Activated CD4-positive, alpha-beta T cell treated with anti-CD3 and anti-CD28 coated beads for 36 hours (primary cell): ENCODE measurements around the gene RASGRP2. TPM values are rescaled to one million over a fixed set of nuclear protein-coding genes. Genes with fewer than 3 reads are reported as not detected.

ENCODE experiments used
- ATAC-seq: fragments of 200-7000 bp; cut with Tn5 transposase; one replicate; pipeline ENCODE4 v1.10.0; 2021; ENCODE audit warnings: mild to moderate bottlenecking, moderate library complexity
- CTCF ChIA-PET: fragments of 350-600 bp; sonication (Branson Sonifier 250); formaldehyde crosslinking; loops from one replicate; lab custom pipeline; 2021; ENCODE audit warnings: antibody characterized with exemption; lab: Charles Lee
- POLR2A ChIA-PET: fragments of 350-600 bp; sonication (Branson Sonifier 250); formaldehyde crosslinking; loops from one replicate; lab custom pipeline; 2021; ENCODE audit warnings: antibody characterized with exemption, inconsistent platforms; lab: Charles Lee
- DNase-seq: peaks from one replicate; pipeline ENCODE4 v3.0.0-alpha.2; 2020
- H3K27ac Mint-ChIP-seq: one replicate; pipeline ENCODE4 v1.8.0; 2021; ENCODE audit warnings: mixed read lengths
- H3K27me3 Mint-ChIP-seq: one replicate; pipeline ENCODE4 v1.8.0; 2021; ENCODE audit warnings: mixed read lengths
- H3K36me3 Mint-ChIP-seq: one replicate; pipeline ENCODE4 v1.8.0; 2021; ENCODE audit warnings: low read depth, mixed read lengths
- H3K4me1 Mint-ChIP-seq: one replicate; pipeline ENCODE4 v1.8.0; 2021; ENCODE audit warnings: mixed read lengths
- H3K4me3 Mint-ChIP-seq: one replicate; pipeline ENCODE4 v1.8.0; 2021; ENCODE audit warnings: mild to moderate bottlenecking, moderate library complexity, mixed read lengths
- H3K9me3 Mint-ChIP-seq: one replicate; pipeline ENCODE4 v1.8.0; 2021; ENCODE audit warnings: low read depth, mixed read lengths
- intact Hi-C, 2 experiments: fragments of 100-400 bp; cut with DNase I in 1 of 2; cut with micrococcal nuclease in 1 of 2; formaldehyde crosslinking; loops; one replicate each; pipeline versions ENCODE4 v1.14.2 to v1.15.1; 2022 to 2024; cut with DNase I, micrococcal nuclease
- total RNA-seq, 2 experiments: library from RNA; stranded (reverse); gene quantifications; one replicate each; pipeline ENCODE4 v1.2.3, GENCODE V29; 2021

RASGRP2 gene
- total RNA-seq, 2 experiments from 2014 or later, result 5.6 to 5.9 TPM

DNA sequence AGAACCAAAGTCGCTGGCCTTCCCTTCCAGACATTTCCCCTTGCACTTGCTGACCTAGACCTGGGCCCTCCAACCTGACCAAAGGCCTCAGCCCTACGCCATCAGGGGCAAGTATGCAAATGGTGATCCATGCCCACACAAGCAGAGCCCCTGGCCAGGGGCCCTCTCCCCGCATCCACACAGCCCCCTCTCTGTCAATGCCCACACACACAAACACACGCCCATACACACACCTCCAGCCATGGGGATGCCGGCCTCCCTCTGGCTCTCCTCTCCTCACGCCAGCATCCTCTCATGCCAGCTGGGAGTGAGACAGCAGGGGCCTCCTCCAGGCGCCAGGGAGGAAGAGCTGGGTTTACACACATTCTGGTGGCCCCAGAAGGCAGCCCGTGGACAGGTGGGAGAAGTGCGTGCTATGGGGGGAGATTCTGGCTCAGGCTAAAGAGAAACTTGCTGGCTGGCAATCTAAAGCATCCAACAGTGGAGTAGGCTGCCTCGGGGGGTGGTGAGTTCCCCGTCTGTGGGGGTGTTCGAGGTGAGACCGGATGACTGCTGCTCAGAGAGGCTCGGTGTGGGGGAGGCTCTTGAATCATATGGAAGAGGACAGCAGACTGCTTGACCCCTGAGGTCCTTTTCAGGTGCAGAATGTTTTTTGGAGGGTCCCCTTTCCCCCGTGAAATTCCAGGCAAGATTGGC lies 25.7 kb downstream of the RASGRP2 start:
- no peaks in the 10 kb centered on the region for H3K9me3 Mint-ChIP-seq
- H3K36me3 Mint-ChIP-seq, result no peaks in the 10 kb centered on the region
- intact Hi-C loops, result no loop called here
- H3K4me1 Mint-ChIP-seq, result peaks cover 2% of the 10 kb centered on the region
- no peak overlapping the region for H3K27ac Mint-ChIP-seq
- CTCF ChIA-PET, result interaction anchor here (1.3 to 1.6 kb wide), 3 partner anchors 13 to 30 kb away, joined by 3 to 5 read pairs (median 4); partner anchors contain the start of gene RASGRP2
- ATAC-seq (no peak), DNase-seq (no peak)
- POLR2A ChIA-PET, result no interaction called here
- H3K27me3 Mint-ChIP-seq, result peaks cover 58% of the 10 kb centered on the region
- H3K4me3 Mint-ChIP-seq, result no peak overlapping the region

- Mint-ChIP-seq H3K4me3 (no peak overlapping the region), H3K9me3 (no peaks in the 10 kb centered on the region), H3K4me1 (peaks cover 5% of the 10 kb centered on the region), H3K27ac (no peak overlapping the region), H3K27me3 (peaks cover 59% of the 10 kb centered on the region), H3K36me3 (no peaks in the 10 kb centered on the region)
- ATAC-seq (no peak), DNase-seq (no peak)
- intact Hi-C loops, result no loop called here
- POLR2A ChIA-PET, result no interaction called here
- CTCF ChIA-PET, result interaction anchor here (0.6 to 1.5 kb wide), 4 partner anchors 8 to 29 kb away, joined by 3 to 6 read pairs (median 4); partner anchors contain the start of gene RASGRP2
Observed at GRCh38 chr11:64717268-64717578, 26.7 kb downstream of the RASGRP2 start.

GRCh38 chr11:64716473-64717267 lies 27.3 kb downstream of the RASGRP2 start:
- H3K4me3 Mint-ChIP-seq, result no peak overlapping the region
- H3K4me1 Mint-ChIP-seq, result peaks cover 11% of the 10 kb centered on the region
- ATAC-seq, result no peak
- ChIA-PET POLR2A (no interaction called here), CTCF (interaction anchor here (1.0 to 1.3 kb wide), 2 partner anchors 28 kb away, joined by 3 to 4 read pairs; partner anchors contain the start of gene RASGRP2)
- no peaks in the 10 kb centered on the region for H3K36me3 Mint-ChIP-seq
- intact Hi-C loops, result no loop called here
- no peaks in the 10 kb centered on the region for H3K9me3 Mint-ChIP-seq
- H3K27ac Mint-ChIP-seq, result no peak overlapping the region
- peaks cover 60% of the 10 kb centered on the region for H3K27me3 Mint-ChIP-seq
- no peak for DNase-seq

DNA sequence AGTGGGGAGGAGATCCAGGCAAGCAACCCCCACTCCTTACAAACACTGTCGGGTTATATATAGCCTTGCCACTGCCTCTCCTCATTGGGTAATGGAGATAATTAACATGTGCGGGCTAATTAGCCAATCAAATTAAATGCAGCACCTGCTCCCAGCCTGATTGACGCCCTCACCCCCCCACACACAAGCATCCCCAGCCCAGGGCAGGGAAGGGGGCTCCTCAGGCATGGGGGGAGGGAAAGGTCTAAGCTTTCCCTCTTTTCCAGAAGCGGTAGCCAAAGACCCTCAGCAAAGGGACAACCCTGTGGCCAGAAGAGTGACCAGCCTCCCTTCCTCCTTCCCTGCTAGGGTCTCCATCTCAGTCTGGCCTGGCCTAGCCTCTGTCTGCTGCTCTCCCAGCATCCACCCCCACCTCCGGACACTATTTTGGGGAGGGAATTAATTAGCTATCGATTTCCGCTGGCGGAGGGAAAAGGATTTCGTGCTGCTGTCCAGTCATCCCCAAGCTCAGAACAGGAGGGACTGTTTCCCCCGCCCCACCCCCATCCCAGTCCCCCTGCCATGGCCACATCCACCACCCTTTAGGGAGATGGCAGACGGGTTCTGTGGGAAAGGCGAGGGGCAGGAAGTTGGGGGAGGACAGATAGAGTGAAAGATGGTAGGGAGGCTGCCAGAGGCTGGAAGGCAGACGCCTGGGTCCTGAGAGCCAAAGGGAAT lies 28.0 kb downstream of the RASGRP2 start:
- Mint-ChIP-seq H3K4me1 (peaks cover 13% of the 10 kb centered on the region), H3K36me3 (no peaks in the 10 kb centered on the region), H3K27ac (no peak overlapping the region), H3K4me3 (no peak overlapping the region), H3K9me3 (no peaks in the 10 kb centered on the region), H3K27me3 (peaks cover 62% of the 10 kb centered on the region)
- intact Hi-C loops, result no loop called here
- POLR2A ChIA-PET, result no interaction called here
- ATAC-seq (no peak), DNase-seq (no peak)
- CTCF ChIA-PET, result interaction anchor here (0.7 to 2.2 kb wide), 4 partner anchors 9 to 27 kb away, joined by 3 to 8 read pairs (median 4); no protein-coding TSS in a partner anchor

- ATAC-seq (no peak), DNase-seq (no peak)
- Mint-ChIP-seq H3K4me1 (peaks cover 13% of the 10 kb centered on the region), H3K36me3 (no peaks in the 10 kb centered on the region), H3K4me3 (no peak overlapping the region), H3K27me3 (peaks cover 64% of the 10 kb centered on the region), H3K27ac (no peak overlapping the region), H3K9me3 (no peaks in the 10 kb centered on the region)
- POLR2A ChIA-PET, result no interaction called here
- CTCF ChIA-PET, result interaction anchor here (0.6 to 2.2 kb wide), 5 partner anchors 10 to 264 kb away, joined by 3 to 8 read pairs (median 3); no protein-coding TSS in a partner anchor
- intact Hi-C loops, result no loop called here
Observed at GRCh38 chr11:64715110-64715509, 28.8 kb downstream of the RASGRP2 start.

DNA sequence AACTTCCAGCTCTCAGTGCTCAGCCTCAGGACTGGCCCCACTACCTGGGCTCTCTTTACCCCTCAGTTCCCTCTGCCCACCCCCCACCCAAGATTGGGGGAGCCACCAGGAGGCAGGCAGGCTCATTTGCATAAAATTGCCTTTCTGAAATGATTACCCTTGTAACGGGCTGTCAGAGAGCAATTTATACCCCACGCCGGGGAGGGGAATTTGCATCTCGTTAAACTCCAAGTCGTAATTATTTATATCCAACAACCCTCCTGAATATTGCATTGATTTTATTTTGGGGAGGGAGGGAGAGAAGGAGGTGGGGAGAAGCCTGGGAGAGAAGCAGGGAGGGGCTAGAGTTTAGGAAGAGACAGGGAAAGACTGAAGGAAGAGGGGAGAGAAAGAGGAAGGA lies 29.3 kb downstream of the RASGRP2 start:
- CTCF ChIA-PET, result interaction anchor here (2.2 kb wide), 1 partner anchor 10 kb away, joined by 8 read pairs; no protein-coding TSS in a partner anchor
- H3K4me3 Mint-ChIP-seq, result no peak overlapping the region

DNA sequence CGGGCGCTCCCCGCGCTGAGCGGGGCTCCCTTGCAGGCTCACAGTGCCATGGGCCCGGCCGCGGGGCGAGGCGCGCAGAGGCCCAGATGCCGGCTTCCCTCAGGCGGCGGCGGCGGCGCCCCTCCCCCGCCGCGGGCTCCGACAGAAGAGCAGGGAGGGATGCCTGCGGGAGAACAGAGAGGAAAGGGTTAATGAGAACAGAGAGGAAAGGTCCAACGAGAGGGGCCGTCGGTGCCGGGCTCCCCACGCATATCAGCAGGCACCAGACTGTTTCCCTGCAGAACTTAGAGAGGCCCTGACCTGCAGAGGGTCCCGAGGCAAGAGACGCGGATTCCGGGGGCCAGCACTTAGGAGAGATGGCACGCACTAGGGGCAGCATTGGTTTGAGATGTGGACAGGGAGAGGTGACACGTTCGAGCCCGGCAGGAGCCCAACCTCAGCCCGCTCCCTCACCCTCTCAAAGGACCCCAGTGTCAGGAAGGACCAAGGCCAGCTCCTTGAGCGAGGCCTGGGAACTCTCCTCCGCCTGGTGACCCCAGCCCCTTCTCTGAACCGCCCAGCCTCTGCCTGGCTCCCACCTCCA lies 30.1 kb downstream of the RASGRP2 start:
- DNase-seq, result no peak
- intact Hi-C loops, result loop anchor here in 1 of 2 experiments (1.0 kb wide), 1 partner anchor 8 kb away; no protein-coding TSS in a partner anchor
- no peaks in the 10 kb centered on the region for H3K36me3 Mint-ChIP-seq
- H3K4me1 Mint-ChIP-seq, result peaks cover 13% of the 10 kb centered on the region
- no peaks in the 10 kb centered on the region for H3K9me3 Mint-ChIP-seq
- H3K27ac Mint-ChIP-seq, result no peak overlapping the region
- ChIA-PET POLR2A (no interaction called here), CTCF (interaction anchor here (0.7 to 2.2 kb wide), 2 partner anchors 10 to 62 kb away, joined by 3 to 8 read pairs; no protein-coding TSS in a partner anchor)
- no peak for ATAC-seq
- H3K4me3 Mint-ChIP-seq, result no peak overlapping the region
- peaks cover 69% of the 10 kb centered on the region for H3K27me3 Mint-ChIP-seq

More for the DNA sequence above, 29.3 kb downstream of the RASGRP2 start:
- Mint-ChIP-seq H3K9me3 (no peaks in the 10 kb centered on the region), H3K27ac (no peak overlapping the region), H3K4me1 (peaks cover 13% of the 10 kb centered on the region), H3K27me3 (peaks cover 66% of the 10 kb centered on the region), H3K36me3 (no peaks in the 10 kb centered on the region)
- ATAC-seq (no peak), DNase-seq (no peak)
- POLR2A ChIA-PET, result no interaction called here
- intact Hi-C loops, result loop anchor here in 1 of 2 experiments (1.0 kb wide), 1 partner anchor 8 kb away; no protein-coding TSS in a partner anchor

DNA sequence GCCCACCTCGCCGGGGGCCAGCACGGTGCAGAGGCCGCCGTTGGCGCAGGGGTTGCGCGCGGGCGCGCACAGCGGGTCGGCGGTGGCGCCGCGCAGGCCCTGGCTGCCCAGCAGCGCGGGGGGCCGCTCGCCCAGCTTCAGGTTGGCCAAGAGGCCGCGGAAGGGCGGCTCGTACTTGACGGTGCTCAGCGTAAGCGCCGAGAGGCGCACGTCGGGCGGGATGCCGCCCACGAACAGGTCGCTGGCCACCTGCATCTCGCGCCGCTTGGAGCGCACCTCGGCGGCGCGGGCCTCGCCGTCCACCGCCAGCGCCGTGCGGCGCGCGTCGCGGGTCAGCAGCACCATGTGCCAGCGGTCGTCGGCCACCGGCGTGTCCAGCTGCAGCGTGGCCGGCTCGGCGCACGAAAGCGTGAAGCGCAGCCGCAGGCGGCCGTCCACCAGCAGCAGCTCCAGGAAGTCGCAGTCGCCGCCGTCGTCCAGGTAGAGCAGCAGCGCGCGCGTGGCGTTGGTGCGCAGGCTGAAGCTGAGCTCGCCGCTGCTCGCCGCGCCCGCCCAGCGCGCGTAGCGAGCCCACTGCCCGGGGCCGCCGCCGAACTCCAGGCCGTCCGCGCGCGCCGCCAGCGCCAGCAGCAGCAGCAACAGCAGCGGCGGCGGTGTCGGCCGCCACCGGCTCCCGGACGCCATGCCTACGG lies 30.8 kb downstream of the RASGRP2 start:
- peaks cover 13% of the 10 kb centered on the region for H3K4me1 Mint-ChIP-seq
- ATAC-seq (peak; percentile 21), DNase-seq (peak; percentile 38)
- no peaks in the 10 kb centered on the region for H3K9me3 Mint-ChIP-seq
- ChIA-PET CTCF (interaction anchor here (0.7 kb wide), 1 partner anchor 61 kb away, joined by 3 read pairs; no protein-coding TSS in a partner anchor), POLR2A (no interaction called here)
- peaks cover 69% of the 10 kb centered on the region for H3K27me3 Mint-ChIP-seq
- no peak overlapping the region for H3K4me3 Mint-ChIP-seq
- intact Hi-C loops, result no loop called here
- no peak overlapping the region for H3K27ac Mint-ChIP-seq
- H3K36me3 Mint-ChIP-seq, result no peaks in the 10 kb centered on the region

DNA sequence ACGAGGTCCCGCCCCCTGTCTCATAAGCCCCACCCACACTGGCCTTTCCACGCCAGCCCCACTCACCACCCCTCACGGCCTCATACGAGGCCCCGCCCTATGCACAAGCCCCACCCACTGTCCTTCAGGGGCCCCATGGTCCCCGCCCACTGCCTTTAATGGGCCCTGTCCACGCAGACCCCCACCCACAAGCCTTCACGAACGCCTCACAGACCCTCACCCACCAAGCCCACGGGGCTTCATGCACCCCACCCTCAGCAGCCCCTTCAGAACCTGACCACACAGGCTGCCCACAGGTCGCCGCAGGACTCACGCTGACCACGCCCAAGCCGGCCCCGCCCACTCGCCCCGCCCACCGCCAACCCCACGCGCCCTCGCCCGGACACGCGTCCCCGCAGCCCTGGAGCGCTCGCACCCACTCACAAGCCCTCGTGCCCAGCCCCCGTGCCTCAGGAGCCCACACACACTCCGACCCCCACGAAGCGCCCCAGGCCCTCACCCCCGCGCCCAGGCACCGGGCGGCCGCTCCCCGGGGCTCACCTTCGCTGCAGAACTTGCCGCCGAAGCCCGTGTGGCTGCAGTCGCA lies 31.4 kb downstream of the RASGRP2 start:
- Mint-ChIP-seq H3K4me1 (peaks cover 13% of the 10 kb centered on the region), H3K9me3 (no peaks in the 10 kb centered on the region), H3K4me3 (no peak overlapping the region), H3K36me3 (no peaks in the 10 kb centered on the region), H3K27me3 (peaks cover 68% of the 10 kb centered on the region), H3K27ac (no peak overlapping the region)
- ChIA-PET POLR2A (no interaction called here), CTCF (no interaction called here)
- intact Hi-C loops, result no loop called here
- peak; percentile 38 for ATAC-seq
- DNase-seq, result no peak

GRCh38 chr11:64711956-64712362 lies 32.0 kb downstream of the RASGRP2 start:
- ChIA-PET CTCF (no interaction called here), POLR2A (no interaction called here)
- Mint-ChIP-seq H3K4me3 (no peak overlapping the region), H3K27me3 (peaks cover 62% of the 10 kb centered on the region), H3K4me1 (peaks cover 13% of the 10 kb centered on the region), H3K27ac (no peak overlapping the region), H3K36me3 (no peaks in the 10 kb centered on the region), H3K9me3 (no peaks in the 10 kb centered on the region)
- DNase-seq (no peak), ATAC-seq (no peak)
- intact Hi-C loops, result no loop called here
